Measurements from ENCODE around the gene DNMT1. TPM values are rescaled to one million over a fixed set of nuclear protein-coding genes. Genes with fewer than 3 reads are reported as not detected.

Gene DNMT1
- total RNA-seq, 1 donor from 2014 or later: 156 TPM

DNA sequence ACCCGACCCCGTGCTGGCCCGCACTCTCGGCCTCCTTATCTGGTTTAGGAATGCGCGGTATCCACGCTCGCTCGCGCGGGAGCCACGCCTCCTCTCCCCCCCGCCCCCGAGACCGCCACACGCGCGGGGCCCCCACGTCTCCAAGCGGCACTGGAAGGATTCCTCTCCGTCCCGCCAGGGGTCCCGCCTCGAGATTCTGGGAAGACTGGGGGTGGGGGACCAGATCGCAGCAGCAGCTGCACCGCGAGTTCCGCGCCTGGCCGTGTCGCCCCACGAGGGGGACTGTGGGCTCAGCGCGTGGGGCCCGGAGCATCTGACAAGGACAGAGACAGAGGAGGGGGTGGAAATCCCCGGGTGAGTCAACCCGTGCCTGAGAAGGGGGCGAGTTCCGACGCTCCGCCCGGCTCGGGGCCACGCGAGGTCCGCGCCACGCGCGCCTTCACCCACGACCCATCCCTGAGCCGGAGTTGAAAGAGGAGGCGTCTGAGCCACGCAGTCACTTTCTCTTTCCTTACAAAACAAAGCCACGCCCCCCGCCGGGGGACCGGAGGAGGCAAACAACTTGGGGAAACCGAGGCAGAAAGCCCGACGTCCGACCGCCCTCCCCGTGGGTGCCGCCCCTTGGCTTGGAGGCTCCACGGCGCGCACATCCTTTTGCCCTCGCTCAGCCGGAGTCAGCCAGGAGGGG is 35.6 kb upstream of the DNMT1 start:
- TF ChIP-seq, protein P1, sequence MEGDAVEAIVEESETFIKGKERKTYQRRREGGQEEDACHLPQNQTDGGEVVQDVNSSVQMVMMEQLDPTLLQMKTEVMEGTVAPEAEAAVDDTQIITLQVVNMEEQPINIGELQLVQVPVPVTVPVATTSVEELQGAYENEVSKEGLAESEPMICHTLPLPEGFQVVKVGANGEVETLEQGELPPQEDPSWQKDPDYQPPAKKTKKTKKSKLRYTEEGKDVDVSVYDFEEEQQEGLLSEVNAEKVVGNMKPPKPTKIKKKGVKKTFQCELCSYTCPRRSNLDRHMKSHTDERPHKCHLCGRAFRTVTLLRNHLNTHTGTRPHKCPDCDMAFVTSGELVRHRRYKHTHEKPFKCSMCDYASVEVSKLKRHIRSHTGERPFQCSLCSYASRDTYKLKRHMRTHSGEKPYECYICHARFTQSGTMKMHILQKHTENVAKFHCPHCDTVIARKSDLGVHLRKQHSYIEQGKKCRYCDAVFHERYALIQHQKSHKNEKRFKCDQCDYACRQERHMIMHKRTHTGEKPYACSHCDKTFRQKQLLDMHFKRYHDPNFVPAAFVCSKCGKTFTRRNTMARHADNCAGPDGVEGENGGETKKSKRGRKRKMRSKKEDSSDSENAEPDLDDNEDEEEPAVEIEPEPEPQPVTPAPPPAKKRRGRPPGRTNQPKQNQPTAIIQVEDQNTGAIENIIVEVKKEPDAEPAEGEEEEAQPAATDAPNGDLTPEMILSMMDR (IDR thresholded peaks at IDR 0.05): no peak
- H3K9me3 Mint-ChIP-seq: no peaks in the 10 kb centered on the region
- peak overlapping the region; percentile 46 for H3K27ac Mint-ChIP-seq

GRCh38 chr19:10228920-10229319 is 34.2 kb upstream of the DNMT1 start:
- H3K4me1 Mint-ChIP-seq: peaks cover 34% of the 10 kb centered on the region
- no peaks in the 10 kb centered on the region for H3K36me3 Mint-ChIP-seq (ENCODE audit: low read depth)
- intact Hi-C loops (cut with micrococcal nuclease): loop anchor here (1.0 to 2.0 kb wide), 2 partner anchors 21 to 34 kb away; partner anchors contain the start of gene DNMT1
- H3K27ac Mint-ChIP-seq: no peak overlapping the region
- ChIA-PET POLR2A (interaction anchor here (1.4 to 1.6 kb wide), 2 partner anchors 21 to 23 kb away, joined by 3 to 7 read pairs; partner anchors contain the start of gene MRPL4), CTCF (interaction anchor here (1.5 to 8.1 kb wide), 2 partner anchors 18 to 21 kb away, joined by 5 to 93 read pairs; partner anchors contain the start of gene MRPL4)
- ATAC-seq (ENCODE audit: low read depth) (peak; percentile 35), DNase-seq (no peak)
- H3K4me3 Mint-ChIP-seq: peak overlapping the region; percentile 44
- no peaks in the 10 kb centered on the region for H3K27me3 Mint-ChIP-seq
- TF ChIP-seq, protein P1 (IDR thresholded peaks at IDR 0.05): no peak
- H3K9me3 Mint-ChIP-seq: no peaks in the 10 kb centered on the region

More for the DNA sequence above, 35.6 kb upstream of the DNMT1 start:
- H3K27me3 Mint-ChIP-seq: no peaks in the 10 kb centered on the region
- intact Hi-C loops (cut with micrococcal nuclease): loop anchor here (10.0 kb wide), 2 partner anchors 334 to 864 kb away; partner anchors contain the start of genes CDKN2D and KRI1
- H3K4me3 Mint-ChIP-seq: peak overlapping the region; percentile 84
- DNase-seq (peak; percentile 46), ATAC-seq (ENCODE audit: low read depth) (peak; percentile 54)
- POLR2A ChIA-PET: interaction anchor here (0.5 to 1.3 kb wide), 2 partner anchors 10 to 461 kb away, joined by 4 to 10 read pairs; no protein-coding TSS in a partner anchor
- peaks cover 39% of the 10 kb centered on the region for H3K4me1 Mint-ChIP-seq
- CTCF ChIA-PET: interaction anchor here (8.1 kb wide), 1 partner anchor 20 kb away, joined by 93 read pairs; the partner anchor contains the start of gene MRPL4
- no peaks in the 10 kb centered on the region for H3K36me3 Mint-ChIP-seq (ENCODE audit: low read depth)

DNA sequence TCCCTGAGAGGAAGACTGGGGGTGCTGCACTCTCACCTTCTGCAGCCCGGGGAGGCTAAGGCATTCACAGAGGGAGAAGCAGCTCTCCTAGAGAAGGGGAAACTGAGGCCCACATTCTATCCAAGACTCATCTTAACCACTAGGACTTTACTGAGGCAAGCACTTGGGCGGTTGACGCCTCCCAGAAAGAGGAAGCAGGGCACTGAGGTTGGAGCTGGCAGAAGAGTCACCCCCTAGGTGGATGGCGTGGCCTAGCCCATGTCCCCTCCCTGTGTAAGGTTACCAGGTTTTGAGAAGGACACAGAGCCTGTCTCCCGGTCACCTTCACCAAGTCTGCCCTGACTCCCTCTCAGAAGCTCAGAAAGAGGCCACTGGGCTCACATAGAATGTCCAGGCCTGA is 33.6 kb upstream of the DNMT1 start:
- POLR2A ChIA-PET: interaction anchor here (0.7 to 1.6 kb wide), 3 partner anchors 22 to 23 kb away, joined by 3 to 7 read pairs (median 3); partner anchors contain the start of gene MRPL4
- intact Hi-C loops (cut with micrococcal nuclease): loop anchor here (2.0 kb wide), 1 partner anchor 34 kb away; the partner anchor contains the start of gene DNMT1

GRCh38 chr19:10227026-10227971 is 32.5 kb upstream of the DNMT1 start:
- Mint-ChIP-seq H3K36me3 (ENCODE audit: low read depth) (peaks cover 2% of the 10 kb centered on the region), H3K27ac (no peak overlapping the region), H3K27me3 (no peaks in the 10 kb centered on the region), H3K4me3 (no peak overlapping the region), H3K4me1 (peaks cover 33% of the 10 kb centered on the region), H3K9me3 (no peaks in the 10 kb centered on the region)
- ATAC-seq (ENCODE audit: low read depth): no peak
- ChIA-PET CTCF (interaction anchor here (8.1 kb wide), 1 partner anchor 23 kb away, joined by 93 read pairs; the partner anchor contains the start of gene MRPL4), POLR2A (interaction anchor here (0.7 to 1.0 kb wide), 2 partner anchors 9 to 23 kb away, joined by 3 to 8 read pairs; no protein-coding TSS in a partner anchor)
- DNase-seq: no peak
- intact Hi-C loops (cut with micrococcal nuclease): no loop called here
- TF ChIP-seq, protein P1 (IDR thresholded peaks at IDR 0.05): no peak

More for the DNA sequence above, 33.6 kb upstream of the DNMT1 start:
- Mint-ChIP-seq H3K4me1 (peaks cover 34% of the 10 kb centered on the region), H3K27me3 (no peaks in the 10 kb centered on the region), H3K9me3 (no peaks in the 10 kb centered on the region), H3K27ac (no peak overlapping the region), H3K36me3 (ENCODE audit: low read depth) (no peaks in the 10 kb centered on the region), H3K4me3 (no peak overlapping the region)
- DNase-seq: no peak
- no peak for ATAC-seq (ENCODE audit: low read depth)
- TF ChIP-seq, protein P1 (IDR thresholded peaks at IDR 0.05): no peak
- CTCF ChIA-PET: interaction anchor here (1.5 to 8.1 kb wide), 2 partner anchors 18 to 22 kb away, joined by 5 to 93 read pairs; partner anchors contain the start of gene MRPL4
